Measurements from ENCODE around the gene SLC35F1. TPM values are rescaled to one million over a fixed set of nuclear protein-coding genes. Genes with fewer than 3 reads are reported as not detected.

The SLC35F1 gene
- total and polyA plus RNA-seq, 9 of the 15 experiments (the other 6 are each of a cell fraction or from before 2014, with no cell fraction given) = 0.03 to 0.06 TPM; not detected in 7

- no peaks in the 10 kb centered on the region for H3K79me2 ChIP-seq (ENCODE audit: control insufficient read depth, insufficient read depth, low read length)
- no peaks in the 10 kb centered on the region for H3K9me3 ChIP-seq (replicated peaks; ENCODE audit: control insufficient read depth, insufficient read depth, low read depth, low read length)
- no TSS peak for BruUV-seq (replicated peaks)
- intact Hi-C loops (cut with micrococcal nuclease) = no loop called here
- in situ Hi-C loops (cut with MboI) = no loop called here
- no peak for FAIRE-seq
- no peaks in the 10 kb centered on the region for H4K20me1 ChIP-seq (replicated peaks; ENCODE audit: control insufficient read depth, insufficient read depth, low read length)
- no peaks in the 10 kb centered on the region for H3K9me1 ChIP-seq (ENCODE audit: control insufficient read depth, insufficient read depth, low read length)
- H3K36me3 ChIP-seq (ENCODE audit: control insufficient read depth, insufficient read depth, low read length) = no peaks in the 10 kb centered on the region
- H3K4me3 ChIP-seq = no peak overlapping the region
- no peak for ATAC-seq
- no peak overlapping the region for H3K9ac ChIP-seq (ENCODE audit: insufficient read depth in 1 of 2, low read depth in 2 of 2, low read length in 2 of 2)
- no peaks in the 10 kb centered on the region for H3K27me3 ChIP-seq (ENCODE audit: control insufficient read depth in 2 of 2, insufficient read depth in 2 of 2, low read length in 2 of 2)
- no peak overlapping the region for H3K27ac ChIP-seq (ENCODE audit: extremely low read depth, low read depth, low read length)
- POLR2A ChIA-PET = interaction anchor here (0.9 kb wide), 1 partner anchor 16 kb away, joined by 3 read pairs; no protein-coding TSS in a partner anchor
- H2AFZ ChIP-seq (ENCODE audit: low read depth, low read length) = no peak overlapping the region
- WGBS (ENCODE audit: insufficient coverage, low coverage, missing lambda C conversion rate) = 0% methylated on average over 5 of the region's 5 CpGs
- no peak overlapping the region for H3K4me2 ChIP-seq (ENCODE audit: insufficient read depth, low read length)
- CTCF ChIA-PET (ENCODE audit: low intra/inter-chr PET ratio) = no interaction called here
- peaks cover 0 to 12% of the 10 kb centered on the region in 2 experiments; a peak in 2 of 5 replicates for H3K4me1 ChIP-seq (replicated peaks in 1 of 2; ENCODE audit: control insufficient read depth in 2 of 2, insufficient read depth in 2 of 2, low read length in 2 of 2)
- no peak for DNase-seq (ENCODE audit: extremely low read depth in 1 of 4, low spot score in 3 of 4)
- TF ChIP-seq PML (IDR thresholded peaks at IDR 0.05; ENCODE audit: low read length) (no peak), HEY1 (CRISPR knock-in tag; IDR thresholded peaks at IDR 0.05; ENCODE audit: borderline replicate concordance) (no peak), MYC (IDR thresholded peaks at IDR 0.05; ENCODE audit: low read depth, low read length) (no peak), MYC (CRISPR knock-in tag; IDR thresholded peaks at IDR 0.05; ENCODE audit: borderline replicate concordance, low read depth) (no peak), NFRKB (IDR thresholded peaks at IDR 0.05; ENCODE audit: low read depth) (no peak), LARP7 (IDR thresholded peaks at IDR 0.05) (no peak), FOXM1 (IDR thresholded peaks at IDR 0.05; ENCODE audit: low read depth) (no peak), FOXM1 (CRISPR knock-in tag; IDR thresholded peaks at IDR 0.05; ENCODE audit: low read depth) (no peak), HDAC2 (IDR thresholded peaks at IDR 0.05) (no peak), EZH2 (IDR thresholded peaks at IDR 0.05; ENCODE audit: borderline replicate concordance, low read depth, low read length) (no peak), CTCF (IDR thresholded peaks at IDR 0.05 in 2 of 3, conservative IDR thresholded peaks at IDR 0.05 in 1 of 3; ENCODE audit: insufficient read depth in 2 of 3, low read depth in 1 of 3, low read length in 3 of 3) (no peak), ILK (tag; IDR thresholded peaks at IDR 0.05; ENCODE audit: borderline replicate concordance, low read depth) (no peak)
- TF ChIP-seq, protein P1, sequence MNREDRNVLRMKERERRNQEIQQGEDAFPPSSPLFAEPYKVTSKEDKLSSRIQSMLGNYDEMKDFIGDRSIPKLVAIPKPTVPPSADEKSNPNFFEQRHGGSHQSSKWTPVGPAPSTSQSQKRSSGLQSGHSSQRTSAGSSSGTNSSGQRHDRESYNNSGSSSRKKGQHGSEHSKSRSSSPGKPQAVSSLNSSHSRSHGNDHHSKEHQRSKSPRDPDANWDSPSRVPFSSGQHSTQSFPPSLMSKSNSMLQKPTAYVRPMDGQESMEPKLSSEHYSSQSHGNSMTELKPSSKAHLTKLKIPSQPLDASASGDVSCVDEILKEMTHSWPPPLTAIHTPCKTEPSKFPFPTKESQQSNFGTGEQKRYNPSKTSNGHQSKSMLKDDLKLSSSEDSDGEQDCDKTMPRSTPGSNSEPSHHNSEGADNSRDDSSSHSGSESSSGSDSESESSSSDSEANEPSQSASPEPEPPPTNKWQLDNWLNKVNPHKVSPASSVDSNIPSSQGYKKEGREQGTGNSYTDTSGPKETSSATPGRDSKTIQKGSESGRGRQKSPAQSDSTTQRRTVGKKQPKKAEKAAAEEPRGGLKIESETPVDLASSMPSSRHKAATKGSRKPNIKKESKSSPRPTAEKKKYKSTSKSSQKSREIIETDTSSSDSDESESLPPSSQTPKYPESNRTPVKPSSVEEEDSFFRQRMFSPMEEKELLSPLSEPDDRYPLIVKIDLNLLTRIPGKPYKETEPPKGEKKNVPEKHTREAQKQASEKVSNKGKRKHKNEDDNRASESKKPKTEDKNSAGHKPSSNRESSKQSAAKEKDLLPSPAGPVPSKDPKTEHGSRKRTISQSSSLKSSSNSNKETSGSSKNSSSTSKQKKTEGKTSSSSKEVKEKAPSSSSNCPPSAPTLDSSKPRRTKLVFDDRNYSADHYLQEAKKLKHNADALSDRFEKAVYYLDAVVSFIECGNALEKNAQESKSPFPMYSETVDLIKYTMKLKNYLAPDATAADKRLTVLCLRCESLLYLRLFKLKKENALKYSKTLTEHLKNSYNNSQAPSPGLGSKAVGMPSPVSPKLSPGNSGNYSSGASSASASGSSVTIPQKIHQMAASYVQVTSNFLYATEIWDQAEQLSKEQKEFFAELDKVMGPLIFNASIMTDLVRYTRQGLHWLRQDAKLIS (CRISPR knock-in tag; IDR thresholded peaks at IDR 0.05) = no peak
- TF ChIP-seq, protein P2, sequence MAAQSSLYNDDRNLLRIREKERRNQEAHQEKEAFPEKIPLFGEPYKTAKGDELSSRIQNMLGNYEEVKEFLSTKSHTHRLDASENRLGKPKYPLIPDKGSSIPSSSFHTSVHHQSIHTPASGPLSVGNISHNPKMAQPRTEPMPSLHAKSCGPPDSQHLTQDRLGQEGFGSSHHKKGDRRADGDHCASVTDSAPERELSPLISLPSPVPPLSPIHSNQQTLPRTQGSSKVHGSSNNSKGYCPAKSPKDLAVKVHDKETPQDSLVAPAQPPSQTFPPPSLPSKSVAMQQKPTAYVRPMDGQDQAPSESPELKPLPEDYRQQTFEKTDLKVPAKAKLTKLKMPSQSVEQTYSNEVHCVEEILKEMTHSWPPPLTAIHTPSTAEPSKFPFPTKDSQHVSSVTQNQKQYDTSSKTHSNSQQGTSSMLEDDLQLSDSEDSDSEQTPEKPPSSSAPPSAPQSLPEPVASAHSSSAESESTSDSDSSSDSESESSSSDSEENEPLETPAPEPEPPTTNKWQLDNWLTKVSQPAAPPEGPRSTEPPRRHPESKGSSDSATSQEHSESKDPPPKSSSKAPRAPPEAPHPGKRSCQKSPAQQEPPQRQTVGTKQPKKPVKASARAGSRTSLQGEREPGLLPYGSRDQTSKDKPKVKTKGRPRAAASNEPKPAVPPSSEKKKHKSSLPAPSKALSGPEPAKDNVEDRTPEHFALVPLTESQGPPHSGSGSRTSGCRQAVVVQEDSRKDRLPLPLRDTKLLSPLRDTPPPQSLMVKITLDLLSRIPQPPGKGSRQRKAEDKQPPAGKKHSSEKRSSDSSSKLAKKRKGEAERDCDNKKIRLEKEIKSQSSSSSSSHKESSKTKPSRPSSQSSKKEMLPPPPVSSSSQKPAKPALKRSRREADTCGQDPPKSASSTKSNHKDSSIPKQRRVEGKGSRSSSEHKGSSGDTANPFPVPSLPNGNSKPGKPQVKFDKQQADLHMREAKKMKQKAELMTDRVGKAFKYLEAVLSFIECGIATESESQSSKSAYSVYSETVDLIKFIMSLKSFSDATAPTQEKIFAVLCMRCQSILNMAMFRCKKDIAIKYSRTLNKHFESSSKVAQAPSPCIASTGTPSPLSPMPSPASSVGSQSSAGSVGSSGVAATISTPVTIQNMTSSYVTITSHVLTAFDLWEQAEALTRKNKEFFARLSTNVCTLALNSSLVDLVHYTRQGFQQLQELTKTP (IDR thresholded peaks at IDR 0.05; ENCODE audit: low read depth in 1 of 2, partially characterized antibody in 2 of 2) = no peak
Observed at GRCh38 chr6:117909638-117910037, 2.6 kb downstream of the SLC35F1 start.
